Raji (cell line): ENCODE measurements around the gene C9orf72.

ENCODE experiments used
- POLR2A ChIP-seq: IDR thresholded peaks from 2 replicates; pipeline ENCODE4 v1.6.1; 2011; ENCODE audit warnings: low read depth, low read length, control low read depth; ENCODE audit not compliant: insufficient read depth

C9orf72 gene

GRCh38 chr9:27558307-27558706 lies 15.0 kb downstream of the C9orf72 start:
- no peak for TF ChIP-seq POLR2A

- no peak for TF ChIP-seq POLR2A
These were observed 16.8 kb downstream of the C9orf72 start for GRCh38 chr9:27556470-27556869.

- TF ChIP-seq POLR2A = no peak
These were observed 18.6 kb downstream of the C9orf72 start for GRCh38 chr9:27554712-27555111.

DNA sequence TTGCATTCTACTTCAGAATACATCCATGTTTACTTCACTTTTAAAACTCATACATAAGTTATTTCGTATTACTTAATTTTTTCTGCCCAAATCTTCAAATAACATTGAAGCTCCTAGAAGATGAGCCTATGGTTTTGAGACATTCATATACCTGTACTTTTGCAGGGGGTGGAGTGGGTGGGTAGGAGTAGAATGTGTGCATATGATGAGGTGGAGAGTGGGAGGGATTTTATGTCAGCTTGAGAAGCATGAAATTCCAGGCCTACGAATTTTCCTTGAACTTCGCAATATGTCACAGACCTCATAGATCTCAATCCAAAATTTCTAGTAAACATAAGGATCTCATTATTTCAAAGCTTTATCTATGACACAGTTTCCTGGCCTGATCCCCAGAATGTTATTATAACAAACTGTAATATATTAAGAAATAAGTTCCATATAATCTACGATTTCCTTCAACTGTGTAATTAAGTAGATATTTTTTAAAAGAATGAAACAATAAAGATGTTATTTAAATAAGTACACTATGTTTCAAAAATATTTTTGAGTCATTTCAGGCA lies 24.0 kb downstream of the C9orf72 start:
- TF ChIP-seq POLR2A = no peak

- no peak for TF ChIP-seq POLR2A
These were observed 25.1 kb downstream of the C9orf72 start for GRCh38 chr9:27548055-27548741.

GRCh38 chr9:27545471-27545870 lies 27.8 kb downstream of the C9orf72 start:
- TF ChIP-seq POLR2A = no peak

- no peak for TF ChIP-seq POLR2A
These were observed 30.8 kb downstream of the C9orf72 start for GRCh38 chr9:27542508-27542907.

- no peak for TF ChIP-seq POLR2A
These were observed 31.5 kb downstream of the C9orf72 start for GRCh38 chr9:27541740-27542139.

DNA sequence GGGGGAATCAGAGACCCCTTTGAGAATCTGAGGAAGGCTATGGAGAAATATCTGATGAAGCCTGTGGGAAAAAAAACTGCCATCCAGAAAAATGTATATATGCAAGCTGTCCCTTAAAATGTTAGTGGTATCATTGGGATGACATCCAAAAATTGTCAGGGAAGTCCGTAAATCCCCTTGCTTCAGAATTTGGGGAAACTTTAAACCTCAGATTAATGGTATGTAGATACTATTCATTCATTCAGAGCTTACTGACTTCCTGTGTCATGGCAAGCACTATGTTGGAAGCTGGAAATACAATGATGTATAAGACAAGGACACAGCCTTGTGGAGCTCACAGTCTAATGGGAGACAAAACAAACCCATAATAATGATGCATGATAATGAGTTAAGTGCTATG lies 32.8 kb downstream of the C9orf72 start:
- no peak for TF ChIP-seq POLR2A

- no peak for TF ChIP-seq POLR2A
These were observed 33.5 kb downstream of the C9orf72 start for GRCh38 chr9:27539479-27540441.

- no peak for TF ChIP-seq POLR2A
These were observed 34.6 kb downstream of the C9orf72 start for GRCh38 chr9:27538647-27539046.

GRCh38 chr9:27537756-27538155 lies 35.5 kb downstream of the C9orf72 start:
- TF ChIP-seq POLR2A = no peak

GRCh38 chr9:27537027-27537435 lies 36.2 kb downstream of the C9orf72 start:
- TF ChIP-seq POLR2A = no peak

DNA sequence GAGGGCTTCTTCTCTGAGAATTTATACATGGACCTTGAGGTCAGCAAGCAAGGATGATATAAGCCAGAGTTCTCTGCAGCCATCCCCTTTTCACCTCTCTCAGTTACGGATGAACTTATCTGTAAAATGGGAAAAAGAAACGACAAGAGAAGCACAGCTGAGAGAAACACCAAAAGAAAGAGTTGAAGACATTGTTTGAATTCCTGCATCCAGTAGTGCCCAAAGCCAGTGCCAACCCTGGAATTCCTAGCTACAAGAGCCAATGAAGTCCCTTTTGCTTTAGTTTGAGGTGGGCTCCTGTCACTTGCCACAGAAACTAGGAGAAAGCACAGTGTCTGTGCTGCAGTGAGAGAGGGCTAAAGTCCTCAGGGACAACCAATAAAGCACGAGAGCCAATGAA lies 37.1 kb downstream of the C9orf72 start:
- TF ChIP-seq POLR2A = no peak

GRCh38 chr9:27535701-27536118 lies 37.6 kb downstream of the C9orf72 start:
- TF ChIP-seq POLR2A = no peak
